Activated B cell treated with CpG ODN at 0.5 μM for 24 hours (primary cell): Measurements from ENCODE around the gene DPP10. TPM values are rescaled to one million over a fixed set of nuclear protein-coding genes. Genes with fewer than 3 reads are reported as not detected.

Experiments
- ATAC-seq: fragments of 200-7000 bp; cut with Tn5 transposase; one replicate; pipeline ENCODE4 v1.10.0; 2021; ENCODE audit warnings: low read depth, mild to moderate bottlenecking, moderate library complexity
- CTCF ChIA-PET: fragments of 350-600 bp; sonication (Branson Sonifier 250); formaldehyde crosslinking; loops from one replicate; lab custom pipeline; 2021; ENCODE audit warnings: antibody characterized with exemption; lab: Charles Lee
- POLR2A ChIA-PET: fragments of 350-600 bp; sonication (Branson Sonifier 250); formaldehyde crosslinking; loops from one replicate; lab custom pipeline; 2021; ENCODE audit warnings: antibody characterized with exemption; lab: Charles Lee
- DNase-seq: peaks from one replicate; pipeline ENCODE4 v3.0.0; 2022
- H3K27ac Mint-ChIP-seq: one replicate; pipeline ENCODE4 v1.8.0; 2020; ENCODE audit warnings: mixed read lengths
- H3K27me3 Mint-ChIP-seq: one replicate; pipeline ENCODE4 v1.8.0; 2021; ENCODE audit warnings: mixed read lengths
- H3K36me3 Mint-ChIP-seq: one replicate; pipeline ENCODE4 v1.8.0; 2021; ENCODE audit warnings: low read depth, mixed read lengths
- H3K4me1 Mint-ChIP-seq: one replicate; pipeline ENCODE4 v1.8.0; 2021; ENCODE audit warnings: mixed read lengths
- H3K4me3 Mint-ChIP-seq: one replicate; pipeline ENCODE4 v1.8.0; 2020; ENCODE audit warnings: mild to moderate bottlenecking, mixed read lengths
- H3K9me3 Mint-ChIP-seq: one replicate; pipeline ENCODE4 v1.8.0; 2020; ENCODE audit warnings: mixed read lengths
- intact Hi-C: fragments of 100-400 bp; cut with micrococcal nuclease; formaldehyde crosslinking; loops from one replicate; pipeline ENCODE4 v1.15.1; 2024
- total RNA-seq: library from RNA; stranded (reverse); gene quantifications from 2 replicates; pipeline ENCODE4 v1.2.3, GENCODE V29; 2022
- TF ChIP-seq, protein P1 (sequence below): fragments of 200-600 bp; IDR thresholded peaks from one replicate; pipeline ENCODE4 v1.8.0; 2022; ENCODE audit warnings: antibody characterized with exemption, mild to moderate bottlenecking

The DPP10 gene
- total RNA-seq, 1 donor from 2014 or later: not detected

DNA sequence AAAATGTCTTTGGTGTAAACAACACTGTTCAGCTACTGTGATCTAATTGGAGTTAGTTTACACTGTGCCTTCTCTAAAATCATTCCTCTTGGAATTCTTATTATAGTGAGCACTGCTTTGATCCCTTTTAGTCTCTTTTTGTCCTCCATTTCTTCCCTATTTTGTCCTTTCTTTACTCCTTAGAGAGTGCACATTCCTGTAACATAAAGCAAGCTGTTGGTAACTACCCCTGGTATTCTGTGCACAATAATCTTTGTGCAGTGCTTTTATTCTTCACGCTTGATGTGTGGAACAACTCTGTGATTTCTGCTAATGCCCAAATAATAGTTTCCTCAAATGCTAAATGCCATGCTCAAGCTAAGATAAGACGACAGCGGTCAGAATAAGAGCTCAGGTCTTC, 401.5 kb downstream of the DPP10 start:
- ATAC-seq (no peak), DNase-seq (no peak)
- Mint-ChIP-seq H3K4me3 (no peak overlapping the region), H3K27me3 (no peaks in the 10 kb centered on the region), H3K36me3 (no peaks in the 10 kb centered on the region), H3K4me1 (no peaks in the 10 kb centered on the region), H3K27ac (no peak overlapping the region), H3K9me3 (peaks cover 3% of the 10 kb centered on the region)
- intact Hi-C loops: no loop called here
- TF ChIP-seq, protein P1, sequence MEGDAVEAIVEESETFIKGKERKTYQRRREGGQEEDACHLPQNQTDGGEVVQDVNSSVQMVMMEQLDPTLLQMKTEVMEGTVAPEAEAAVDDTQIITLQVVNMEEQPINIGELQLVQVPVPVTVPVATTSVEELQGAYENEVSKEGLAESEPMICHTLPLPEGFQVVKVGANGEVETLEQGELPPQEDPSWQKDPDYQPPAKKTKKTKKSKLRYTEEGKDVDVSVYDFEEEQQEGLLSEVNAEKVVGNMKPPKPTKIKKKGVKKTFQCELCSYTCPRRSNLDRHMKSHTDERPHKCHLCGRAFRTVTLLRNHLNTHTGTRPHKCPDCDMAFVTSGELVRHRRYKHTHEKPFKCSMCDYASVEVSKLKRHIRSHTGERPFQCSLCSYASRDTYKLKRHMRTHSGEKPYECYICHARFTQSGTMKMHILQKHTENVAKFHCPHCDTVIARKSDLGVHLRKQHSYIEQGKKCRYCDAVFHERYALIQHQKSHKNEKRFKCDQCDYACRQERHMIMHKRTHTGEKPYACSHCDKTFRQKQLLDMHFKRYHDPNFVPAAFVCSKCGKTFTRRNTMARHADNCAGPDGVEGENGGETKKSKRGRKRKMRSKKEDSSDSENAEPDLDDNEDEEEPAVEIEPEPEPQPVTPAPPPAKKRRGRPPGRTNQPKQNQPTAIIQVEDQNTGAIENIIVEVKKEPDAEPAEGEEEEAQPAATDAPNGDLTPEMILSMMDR: no peak
- POLR2A ChIA-PET: no interaction called here
- CTCF ChIA-PET: no interaction called here

DNA sequence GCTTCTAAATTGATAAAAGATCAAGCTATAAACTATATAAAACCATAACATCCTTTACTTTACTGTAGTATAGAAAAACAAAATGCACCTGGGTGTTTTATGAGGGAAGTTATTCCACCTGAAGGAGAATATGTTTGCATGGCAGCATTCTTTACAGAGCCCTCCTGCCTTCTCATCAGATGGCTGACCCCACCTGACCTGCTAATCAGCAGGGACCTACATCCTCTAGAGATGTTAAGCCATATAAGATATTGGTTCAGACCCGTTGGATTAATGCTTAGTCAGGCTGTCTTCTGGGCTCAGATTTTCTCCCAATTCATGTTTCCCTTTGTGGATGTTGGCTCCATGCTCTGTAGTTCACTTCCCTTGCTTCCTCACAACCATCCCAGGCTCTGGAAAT, 414.8 kb downstream of the DPP10 start:
- TF ChIP-seq, protein P1: no peak
- Mint-ChIP-seq H3K27me3 (no peaks in the 10 kb centered on the region), H3K9me3 (peaks cover 2% of the 10 kb centered on the region), H3K4me1 (no peaks in the 10 kb centered on the region), H3K27ac (no peak overlapping the region), H3K36me3 (no peaks in the 10 kb centered on the region), H3K4me3 (no peak overlapping the region)
- POLR2A ChIA-PET: no interaction called here
- CTCF ChIA-PET: no interaction called here
- DNase-seq (no peak), ATAC-seq (no peak)
- intact Hi-C loops: no loop called here

DNA sequence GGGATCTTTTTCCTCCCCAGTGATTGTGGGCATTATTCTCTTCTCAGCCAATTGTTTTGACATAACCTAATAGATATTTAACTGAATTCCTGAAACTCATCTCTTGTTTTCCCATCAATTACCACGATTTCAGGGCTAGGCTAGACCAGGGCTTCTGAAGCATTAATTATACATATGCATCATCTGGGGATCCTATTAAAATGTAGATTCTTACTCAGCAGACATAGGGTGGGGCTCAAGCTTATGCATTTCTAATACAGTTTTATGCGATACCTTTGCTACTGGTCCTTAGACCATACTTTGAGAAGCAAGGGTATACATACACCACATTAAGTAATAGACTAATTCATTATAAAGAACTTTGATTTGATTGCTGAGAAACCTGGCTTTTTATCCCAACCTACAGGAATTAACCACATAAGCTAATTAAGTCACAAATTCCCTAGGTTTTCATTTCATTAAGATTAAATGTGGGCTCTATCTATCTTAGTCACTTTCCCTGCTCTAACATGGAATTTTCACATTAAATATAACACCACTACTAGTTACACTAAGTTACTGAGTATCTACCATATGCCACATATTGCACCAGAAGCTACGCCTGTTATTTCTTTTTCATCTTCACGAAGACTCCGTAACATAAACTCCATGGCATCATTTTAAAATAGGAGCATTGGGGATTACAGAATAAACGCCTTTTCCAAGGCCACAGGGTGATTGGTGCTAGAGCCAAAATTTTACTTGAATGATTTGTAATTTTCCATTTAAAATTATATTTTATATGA, 417.5 kb downstream of the DPP10 start:
- Mint-ChIP-seq H3K36me3 (no peaks in the 10 kb centered on the region), H3K27ac (no peak overlapping the region), H3K27me3 (no peaks in the 10 kb centered on the region), H3K9me3 (peaks cover under 1% of the 10 kb centered on the region), H3K4me1 (no peaks in the 10 kb centered on the region), H3K4me3 (no peak overlapping the region)
- DNase-seq: no peak
- CTCF ChIA-PET: no interaction called here
- intact Hi-C loops: no loop called here
- POLR2A ChIA-PET: no interaction called here
- ATAC-seq: no peak
- TF ChIP-seq, protein P1: no peak

DNA sequence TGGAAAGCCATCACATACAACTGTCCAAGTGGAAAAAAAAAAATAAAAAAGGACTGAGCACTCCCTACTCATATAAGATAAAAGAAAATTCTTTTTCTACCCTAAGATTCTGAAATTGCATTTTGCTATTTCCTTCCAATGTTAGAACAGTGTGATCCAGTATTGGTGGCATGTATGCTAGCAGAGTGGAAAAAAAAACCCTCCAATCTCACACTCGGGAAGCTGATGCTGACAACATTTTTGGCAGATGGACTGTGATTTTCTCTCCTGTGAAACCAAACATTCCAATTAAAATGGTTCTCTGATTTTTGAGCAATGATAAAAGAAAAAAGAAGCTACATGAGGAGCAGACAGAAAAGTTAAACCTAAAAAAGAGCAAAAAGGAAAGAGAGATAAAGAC, 419.8 kb downstream of the DPP10 start:
- ChIA-PET CTCF (no interaction called here), POLR2A (no interaction called here)
- no peaks in the 10 kb centered on the region for H3K9me3 Mint-ChIP-seq
- intact Hi-C loops: no loop called here
- ATAC-seq (no peak), DNase-seq (no peak)
- no peak overlapping the region for H3K4me3 Mint-ChIP-seq
- H3K4me1 Mint-ChIP-seq: no peaks in the 10 kb centered on the region
- no peaks in the 10 kb centered on the region for H3K27me3 Mint-ChIP-seq
- TF ChIP-seq, protein P1: no peak
- no peak overlapping the region for H3K27ac Mint-ChIP-seq
- H3K36me3 Mint-ChIP-seq: no peaks in the 10 kb centered on the region

DNA sequence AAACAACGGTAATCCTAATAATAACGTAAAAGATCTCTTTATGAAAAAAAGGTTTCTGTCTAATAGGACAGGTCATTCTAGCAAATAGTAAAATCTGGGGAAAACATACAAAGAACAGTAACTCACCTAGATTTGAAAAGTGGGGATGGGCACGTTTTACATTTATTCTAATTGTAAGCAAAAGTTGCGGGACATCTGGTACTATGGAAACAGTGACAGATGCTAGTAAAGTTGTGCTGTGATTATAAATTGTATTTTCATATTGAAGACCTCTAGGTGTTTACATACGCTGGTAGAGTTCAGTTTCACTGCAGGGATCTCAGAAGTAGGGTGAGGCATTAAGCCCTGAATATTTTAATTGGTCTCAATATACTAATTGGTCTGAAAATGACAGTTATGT, 422.5 kb downstream of the DPP10 start:
- ChIA-PET CTCF (no interaction called here), POLR2A (no interaction called here)
- Mint-ChIP-seq H3K27ac (no peak overlapping the region), H3K4me1 (no peaks in the 10 kb centered on the region), H3K27me3 (no peaks in the 10 kb centered on the region), H3K9me3 (peaks cover 3% of the 10 kb centered on the region), H3K4me3 (no peak overlapping the region), H3K36me3 (no peaks in the 10 kb centered on the region)
- TF ChIP-seq, protein P1: no peak
- intact Hi-C loops: no loop called here
- no peak for ATAC-seq
- no peak for DNase-seq
